Measurements from ENCODE around the gene PCGF1.
A peak's percentile ranks its signal among the peaks of the same experiment; 100 is the strongest.

The PCGF1 gene

GRCh38 chr2:74507145-74507925, at the start of gene PCGF1:
Gene PCGF1, minus strand, starts transcription at chr2:74507695. Its CDS starts 27 bp downstream, at chr2:74507668.
- DNase-seq, result peak; percentile 99

- DNase-seq, result no peak
Measured at GRCh38 chr2:74556831-74557370, 49.4 kb upstream of the PCGF1 start.

DNA sequence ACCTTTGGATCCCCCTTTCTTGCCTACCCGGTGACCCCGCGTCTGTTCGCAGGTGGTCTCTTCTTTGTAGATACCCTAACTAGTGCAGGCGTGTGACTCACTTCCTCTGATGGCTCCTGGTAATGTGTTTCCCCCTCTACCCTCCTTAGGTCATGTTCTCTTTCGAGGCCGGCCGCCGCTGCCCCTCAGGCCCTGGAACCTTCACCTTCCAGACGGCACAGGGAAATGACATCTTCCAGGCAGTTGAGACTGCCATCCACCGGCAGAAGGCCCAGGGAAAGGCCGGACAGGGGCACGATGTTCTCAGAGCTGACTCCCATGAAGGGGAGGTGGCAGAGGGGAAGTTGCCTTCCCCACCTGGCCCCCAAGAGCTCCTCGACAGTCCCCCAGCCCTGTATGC, 48.7 kb upstream of the PCGF1 start:
- no peak for DNase-seq

- peak; percentile 66 for DNase-seq
Measured at GRCh38 chr2:74555610-74556103, 48.2 kb upstream of the PCGF1 start.

DNA sequence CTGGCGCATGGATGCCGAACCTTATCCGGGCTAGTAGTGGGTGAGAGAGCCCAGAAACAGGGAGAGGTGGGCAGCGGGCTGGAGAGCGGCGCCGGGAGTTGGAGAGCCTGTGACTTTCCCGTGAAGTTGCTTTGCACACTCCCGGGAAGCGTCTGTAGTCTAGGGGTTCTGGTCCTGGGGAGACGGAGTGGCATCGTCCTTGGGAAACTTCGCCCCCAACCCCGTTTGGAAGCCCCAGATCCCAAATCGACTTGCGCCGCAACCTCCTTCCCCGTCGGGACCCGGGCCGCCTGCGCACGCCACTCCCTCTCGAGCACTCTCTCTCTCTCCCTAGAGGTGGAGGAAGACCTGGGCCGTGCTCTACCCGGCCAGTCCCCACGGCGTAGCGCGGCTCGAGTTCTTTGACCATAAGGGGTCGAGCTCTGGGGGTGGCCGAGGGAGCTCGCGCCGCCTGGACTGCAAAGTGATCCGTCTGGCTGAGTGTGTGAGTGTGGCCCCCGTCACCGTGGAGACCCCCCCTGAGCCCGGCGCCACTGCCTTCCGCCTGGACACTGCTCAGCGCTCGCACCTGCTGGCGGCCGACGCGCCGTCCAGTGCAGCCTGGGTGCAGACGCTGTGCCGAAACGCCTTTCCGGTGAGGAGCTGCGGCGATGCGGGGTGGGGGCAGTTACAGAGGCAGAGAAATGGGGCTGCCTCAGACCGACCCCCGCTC, 47.5 kb upstream of the PCGF1 start:
- DNase-seq, result peak; percentile 44

- DNase-seq, result peak; percentile 89
Measured at GRCh38 chr2:74553892-74554819, 46.7 kb upstream of the PCGF1 start, which contains the start of the genes DOK1 and LOXL3. Gene DOK1, plus strand, starts transcription at chr2:74554720. Its CDS starts 35 bp downstream, at chr2:74554755. Gene LOXL3, minus strand, starts transcription at chr2:74553942. Its CDS starts 1,308 bp downstream, at chr2:74552634.

DNA sequence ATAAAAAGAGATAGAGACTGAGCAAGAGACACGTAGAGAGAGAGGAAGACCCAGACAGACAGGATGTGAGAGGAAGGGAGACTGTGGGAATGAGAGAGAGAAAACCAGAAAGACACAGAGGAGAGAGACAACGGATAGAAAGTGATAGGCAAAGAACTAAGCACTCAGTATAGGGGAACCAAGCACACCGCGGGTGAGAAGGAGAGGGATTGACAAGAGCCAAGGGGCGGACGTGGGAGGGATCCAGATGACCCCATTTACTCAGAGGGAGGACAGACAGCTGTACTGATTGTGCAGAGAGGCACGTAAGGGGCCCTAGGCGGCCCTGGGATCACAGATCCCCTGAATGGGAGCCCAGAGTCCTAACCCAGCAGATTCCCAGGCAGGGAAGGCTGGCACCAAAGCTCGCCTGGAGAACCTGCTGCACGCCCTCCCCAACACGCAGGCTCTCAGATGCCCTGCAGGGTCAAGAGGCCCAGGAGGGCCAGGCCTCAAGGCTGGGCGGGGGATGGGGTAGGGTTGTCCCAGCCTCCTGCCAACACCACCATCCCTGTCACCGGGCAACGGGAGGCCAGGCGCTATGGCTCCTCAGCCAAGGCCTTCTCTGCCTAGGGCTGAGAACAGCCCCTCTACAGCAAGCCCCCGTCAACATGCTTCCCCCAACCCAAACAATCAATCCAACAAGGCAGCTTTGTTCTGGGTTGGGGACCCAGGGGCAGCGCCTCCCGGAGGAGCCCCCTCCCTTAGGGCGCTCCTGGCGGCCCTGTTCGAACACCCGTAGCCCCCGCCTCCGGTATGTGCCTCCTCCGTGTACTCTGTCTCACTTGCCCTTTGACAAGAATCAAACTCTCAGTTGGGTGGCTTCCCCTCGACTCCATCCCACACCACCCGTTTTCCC, 45.7 kb upstream of the PCGF1 start:
- no peak for DNase-seq

GRCh38 chr2:74551942-74552913, 44.7 kb upstream of the PCGF1 start:
- DNase-seq, result no peak

- DNase-seq, result no peak
Measured at GRCh38 chr2:74551530-74551929, 44.0 kb upstream of the PCGF1 start.

DNA sequence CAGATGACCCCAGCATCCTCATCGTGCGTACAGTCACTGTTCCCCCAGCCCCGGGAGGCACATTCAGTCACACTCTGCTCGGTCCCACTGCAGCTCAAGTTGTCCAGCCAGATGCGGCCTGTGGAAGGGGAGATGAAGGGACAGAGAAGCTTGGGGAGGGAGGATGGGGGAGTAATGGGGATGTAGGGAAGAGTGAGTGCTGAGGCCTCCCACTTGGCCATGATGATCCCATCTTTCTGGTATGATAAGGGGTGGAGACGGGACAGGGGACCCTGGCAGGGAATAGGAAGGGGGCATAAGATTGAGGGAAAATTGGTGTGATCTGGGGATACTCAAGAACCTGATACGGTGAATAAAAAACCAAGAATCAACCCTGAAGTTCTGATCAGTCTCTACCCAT, 42.7 kb upstream of the PCGF1 start:
- no peak for DNase-seq

- DNase-seq, result peak; percentile 69
Measured at GRCh38 chr2:74548900-74549826, 41.7 kb upstream of the PCGF1 start.

DNA sequence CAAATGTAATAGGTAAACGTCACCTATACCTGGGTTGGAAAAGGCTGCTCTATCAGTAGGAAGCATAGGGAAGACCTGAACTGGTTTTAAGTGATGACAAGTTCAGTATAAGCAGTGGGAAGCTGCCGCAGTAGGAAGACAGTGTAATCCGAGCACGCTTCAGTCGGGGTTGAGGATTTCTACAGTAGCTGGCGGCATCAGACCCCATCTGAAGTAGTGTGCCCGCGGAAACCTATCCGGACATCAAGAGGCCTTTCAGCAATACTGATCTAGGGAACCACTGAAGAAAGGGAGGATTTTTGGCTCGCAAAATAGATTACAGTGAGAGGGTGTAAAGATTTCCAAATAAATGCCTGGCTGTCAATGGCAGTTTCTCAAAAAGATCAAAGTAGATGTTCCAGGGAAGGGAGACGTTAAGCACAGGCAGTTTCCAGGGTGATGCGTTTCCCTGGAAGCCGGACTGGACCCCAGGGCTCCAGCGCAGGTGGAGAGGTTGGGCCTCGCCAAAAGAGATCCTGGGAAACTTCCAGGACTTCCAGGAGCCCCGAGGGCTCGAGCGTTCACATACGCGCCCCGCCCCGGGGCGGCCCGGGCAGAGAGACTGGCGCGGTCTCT, 40.9 kb upstream of the PCGF1 start:
- no peak for DNase-seq

DNA sequence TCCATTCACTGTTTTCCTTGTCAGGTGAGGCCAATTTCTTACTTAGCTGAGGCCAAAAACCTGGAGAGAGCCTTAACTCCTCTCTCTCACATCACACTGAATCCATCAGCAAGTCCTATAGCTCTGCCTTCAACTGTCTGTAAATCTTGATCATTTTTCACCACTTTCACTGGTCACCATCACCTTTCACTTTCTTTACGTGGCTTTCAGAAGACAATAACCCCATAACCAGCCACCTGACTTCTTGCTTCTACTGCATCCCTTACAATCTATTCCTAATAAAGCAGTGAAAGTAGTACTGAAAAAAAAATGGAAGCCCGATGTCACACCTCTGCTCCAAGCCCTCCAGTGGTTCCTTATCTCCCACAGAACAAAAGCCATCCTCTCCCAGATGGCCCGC, 38.5 kb upstream of the PCGF1 start:
- no peak for DNase-seq

DNA sequence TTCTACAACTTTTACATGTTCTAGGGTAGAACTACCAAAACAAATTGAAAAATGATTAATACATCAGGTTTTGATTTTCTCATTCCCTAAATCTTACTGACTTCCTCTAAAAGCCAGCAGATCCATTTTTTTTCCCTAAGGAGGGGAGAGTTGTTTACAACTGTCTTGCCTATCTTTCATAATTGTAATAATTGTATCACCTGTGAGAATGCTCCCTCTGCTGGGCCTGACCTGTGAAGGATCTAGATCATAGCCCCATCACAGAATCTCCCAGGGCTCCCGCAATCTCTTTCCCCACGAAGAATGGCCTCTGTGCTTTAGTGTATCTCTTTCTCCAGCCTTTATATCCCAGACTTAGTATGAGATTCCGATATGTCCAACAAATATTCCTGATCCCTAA, 37.1 kb upstream of the PCGF1 start:
- DNase-seq, result no peak

DNA sequence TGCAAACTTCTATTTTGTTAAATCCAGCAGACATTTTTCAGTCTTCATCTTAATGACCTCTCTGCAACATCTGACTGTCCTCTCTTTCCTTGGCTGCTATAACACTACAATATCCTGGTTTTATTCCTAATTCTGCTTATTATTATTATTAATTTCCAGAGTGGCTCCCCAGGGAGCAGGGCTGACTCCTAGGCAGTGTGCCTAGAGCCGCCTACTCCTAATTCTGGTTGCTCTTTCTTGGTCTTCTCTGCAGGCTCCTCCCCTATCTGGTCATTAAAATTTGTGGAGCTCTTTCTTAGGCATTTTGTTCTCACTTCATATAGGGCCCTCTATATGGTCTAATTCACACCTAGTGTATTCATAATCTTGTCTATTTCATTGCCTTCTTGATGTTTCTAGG, 35.5 kb upstream of the PCGF1 start:
- no peak for DNase-seq

DNA sequence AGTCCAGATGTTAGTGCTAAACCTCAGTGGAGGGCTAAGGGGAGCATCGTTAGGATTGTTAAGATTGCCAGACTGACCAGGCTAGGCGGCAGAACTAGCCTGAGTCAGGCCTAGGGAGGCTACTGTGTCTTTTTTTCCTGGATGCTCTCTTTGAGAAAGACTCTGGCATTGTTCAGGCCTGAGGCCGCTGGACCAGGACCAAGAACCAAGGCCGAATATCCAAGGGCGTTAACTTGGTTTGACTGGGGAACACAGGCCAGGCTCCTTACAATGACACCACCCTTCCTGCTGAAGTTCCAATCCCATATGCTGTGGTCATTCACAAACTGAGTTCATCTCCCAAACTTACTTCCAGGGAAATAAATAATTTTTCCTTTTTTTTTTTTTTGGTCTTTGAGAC, 32.8 kb upstream of the PCGF1 start:
- no peak for DNase-seq

DNA sequence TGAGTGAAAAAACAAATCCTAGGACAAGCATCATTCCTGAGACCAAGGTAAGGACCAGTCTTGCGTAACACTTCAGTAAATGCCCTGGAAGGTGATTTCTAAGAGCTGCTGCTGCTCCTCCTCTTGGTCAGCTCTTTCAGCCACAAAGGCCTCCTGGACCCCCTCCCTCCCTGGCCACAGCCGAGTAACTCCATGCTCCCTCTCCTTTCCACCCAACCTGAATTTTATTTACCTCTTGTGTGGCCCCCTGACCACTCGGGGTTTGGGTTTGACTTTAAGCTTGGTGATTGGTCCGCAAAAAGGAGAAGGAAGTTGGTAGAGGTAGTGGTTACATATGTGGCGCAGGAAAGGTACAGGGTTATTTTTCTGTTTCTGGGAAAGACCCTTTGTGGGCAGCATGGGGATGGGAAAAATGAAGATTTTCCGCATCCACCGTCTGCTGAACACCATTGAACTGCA, 31.4 kb upstream of the PCGF1 start:
- DNase-seq, result no peak

- no peak for DNase-seq
Measured at GRCh38 chr2:74537140-74537539, 29.6 kb upstream of the PCGF1 start.
